Skeletal muscle satellite cell (primary cell): Measurements from ENCODE around the gene OSBP. TPM values are rescaled to one million over a fixed set of nuclear protein-coding genes. Genes with fewer than 3 reads are reported as not detected.

Experiments used
- small RNA-seq: library from RNA; depleted of rRNA; stranded (forward); fragments of <200 nt; gene quantifications from one replicate; pipeline ENCODE3, GENCODE V24; 2012

OSBP gene

Small RNA genes lying within 50 kb of the gene (small RNA-seq; reads per million reads assigned to genes)
- not detected for gene MIR3162
